GM12892 (cell line): ENCODE data around the gene ACOT2.

ENCODE experiments used
- POLR2AphosphoS5 ChIP-seq: IDR thresholded peaks from 2 replicates; pipeline ENCODE4 v1.6.1; 2011; ENCODE audit warnings: low read depth, low read length, control low read depth
- TAF1 ChIP-seq: IDR thresholded peaks from 2 replicates; pipeline ENCODE4 v1.6.1; 2011; ENCODE audit warnings: low read depth, mild to moderate bottlenecking, control low read depth, low read length, borderline replicate concordance

GRCh38 chr14:73521229-73521628 is 47.8 kb upstream of the ACOT2 start:
- TF ChIP-seq POLR2AphosphoS5 (no peak), TAF1 (no peak)
